ENCODE measurements around the gene SLC35D2.

DNA sequence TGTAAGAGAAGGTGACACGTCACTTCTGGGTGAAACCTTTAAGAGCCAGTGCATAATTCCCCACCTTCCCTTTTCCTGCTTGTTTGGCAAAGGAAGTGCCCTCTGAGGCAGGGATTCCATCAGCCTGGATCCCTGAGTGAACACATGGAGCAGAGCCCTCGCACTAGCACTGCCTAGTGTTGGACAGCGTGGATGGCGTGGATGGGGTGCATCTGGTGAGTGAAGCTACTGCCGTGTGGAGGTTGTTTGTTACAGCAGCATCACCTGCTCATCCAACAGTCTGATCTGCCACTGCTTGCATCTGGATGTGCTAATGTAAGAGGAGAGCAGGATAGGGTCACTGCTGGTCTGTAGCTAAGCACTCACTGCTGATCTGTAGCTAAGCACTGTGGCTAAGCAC, 35.2 kb downstream of the SLC35D2 start:
- no peak for TF ChIP-seq POLR2A (IDR thresholded peaks at IDR 0.05; ENCODE audit: low read depth, low read length)
- no peak for TF ChIP-seq POLR2AphosphoS5 (IDR thresholded peaks at IDR 0.05; ENCODE audit: low read depth, low read length)
- no peak for TF ChIP-seq TAF1 (IDR thresholded peaks at IDR 0.05; ENCODE audit: low read depth, low read length)
- no peak for TF ChIP-seq SPI1 (IDR thresholded peaks at IDR 0.05; ENCODE audit: low read depth, low read length)
- no peak for TF ChIP-seq POU2F2 (IDR thresholded peaks at IDR 0.05; ENCODE audit: low read depth, low read length)
- no peak for TF ChIP-seq PAX5 (IDR thresholded peaks at IDR 0.05; ENCODE audit: insufficient read depth, low read length, severe bottlenecking)

All from GM12891 (cell line).